ENCODE measurements around the gene TBCD. TPM values are rescaled to one million over a fixed set of nuclear protein-coding genes. Genes with fewer than 3 reads are reported as not detected.
A peak's percentile ranks its signal among the peaks of the same experiment; 100 is the strongest.
"Not testable (repeated sequence)": the region's sequence is repeated elsewhere in the genome, so short reads cannot be mapped to it uniquely, and the experiment has no call there.

The TBCD gene
- total and polyA plus RNA-seq, 4 donors = 56.3 to 140 (median 92.8) TPM

GRCh38 chr17:82743344-82744219 is 8.3 kb upstream of the TBCD start:
- H3K4me3 ChIP-seq (ENCODE audit: low read depth, low read length) = no peak overlapping the region
- no peaks in the 10 kb centered on the region for H3K27me3 ChIP-seq (ENCODE audit: control insufficient read depth, insufficient read depth, low read length)
- 94% methylated on average over 16 of the region's 16 CpGs for WGBS (ENCODE audit: insufficient coverage)
- H3K27ac ChIP-seq (ENCODE audit: low read depth, low read length) = no peak overlapping the region
- H3K9me3 ChIP-seq (ENCODE audit: control insufficient read depth, insufficient read depth, low read length) = peaks cover 11% of the 10 kb centered on the region
- H3K36me3 ChIP-seq (ENCODE audit: control insufficient read depth, insufficient read depth, low read length) = peaks cover 50% of the 10 kb centered on the region
- peaks cover 1% of the 10 kb centered on the region for H3K4me1 ChIP-seq (ENCODE audit: control insufficient read depth, insufficient read depth, low read length)
- DNase-seq (ENCODE audit: low read depth in 4 of 6, low spot score in 6 of 6) = no peak

GRCh38 chr17:82744736-82745135 is 7.1 kb upstream of the TBCD start:
- H3K27ac ChIP-seq (ENCODE audit: low read depth, low read length); H3K4me3 ChIP-seq (ENCODE audit: low read depth, low read length); H3K4me1 ChIP-seq (ENCODE audit: control insufficient read depth, insufficient read depth, low read length); DNase-seq (ENCODE audit: low read depth in 4 of 6, low spot score in 6 of 6); H3K27me3 ChIP-seq (ENCODE audit: control insufficient read depth, insufficient read depth, low read length): not testable (repeated sequence)
- H3K36me3 ChIP-seq (ENCODE audit: control insufficient read depth, insufficient read depth, low read length) = peaks cover 52% of the 10 kb centered on the region
- H3K9me3 ChIP-seq (ENCODE audit: control insufficient read depth, insufficient read depth, low read length) = peaks cover 11% of the 10 kb centered on the region
- no CpG with 5 or more reads among the region's 7 CpGs for WGBS (ENCODE audit: insufficient coverage)

GRCh38 chr17:82745524-82745923 is 6.3 kb upstream of the TBCD start:
- H3K9me3 ChIP-seq (ENCODE audit: control insufficient read depth, insufficient read depth, low read length) = peaks cover 6% of the 10 kb centered on the region
- 65% methylated on average over 3 of the region's 8 CpGs for WGBS (ENCODE audit: insufficient coverage)

GRCh38 chr17:82748756-82749155 is 3.1 kb upstream of the TBCD start:
- H3K36me3 ChIP-seq (ENCODE audit: control insufficient read depth, insufficient read depth, low read length) = peaks cover 19% of the 10 kb centered on the region
- no peaks in the 10 kb centered on the region for H3K9me3 ChIP-seq (ENCODE audit: control insufficient read depth, insufficient read depth, low read length)
- no peak for DNase-seq (ENCODE audit: low read depth in 4 of 6, low spot score in 6 of 6)
- H3K27me3 ChIP-seq (ENCODE audit: control insufficient read depth, insufficient read depth, low read length) = no peaks in the 10 kb centered on the region
- WGBS (ENCODE audit: insufficient coverage) = 97% methylated on average over 14 of the region's 16 CpGs
- no peak overlapping the region for H3K4me3 ChIP-seq (ENCODE audit: low read depth, low read length)
- H3K27ac ChIP-seq (ENCODE audit: low read depth, low read length) = no peak overlapping the region
- H3K4me1 ChIP-seq (ENCODE audit: control insufficient read depth, insufficient read depth, low read length) = peaks cover 13% of the 10 kb centered on the region

More at GRCh38 chr17:82745524-82745923, 6.3 kb upstream of the TBCD start:
- Histone ChIP-seq H3K27ac (ENCODE audit: low read depth, low read length) (no peak overlapping the region), H3K4me1 (ENCODE audit: control insufficient read depth, insufficient read depth, low read length) (no peaks in the 10 kb centered on the region), H3K4me3 (ENCODE audit: low read depth, low read length) (no peak overlapping the region), H3K27me3 (ENCODE audit: control insufficient read depth, insufficient read depth, low read length) (no peaks in the 10 kb centered on the region), H3K36me3 (ENCODE audit: control insufficient read depth, insufficient read depth, low read length) (peaks cover 49% of the 10 kb centered on the region)
- no peak for DNase-seq (ENCODE audit: low read depth in 4 of 6, low spot score in 6 of 6)

- peaks cover 23% of the 10 kb centered on the region for H3K4me1 ChIP-seq (ENCODE audit: control insufficient read depth, insufficient read depth, low read length)
- no peak overlapping the region for H3K27ac ChIP-seq (ENCODE audit: low read depth, low read length)
- H3K4me3 ChIP-seq (ENCODE audit: low read depth, low read length) = no peak overlapping the region
- DNase-seq (ENCODE audit: low read depth in 4 of 6, low spot score in 6 of 6) = no peak
- no peaks in the 10 kb centered on the region for H3K9me3 ChIP-seq (ENCODE audit: control insufficient read depth, insufficient read depth, low read length)
- WGBS (ENCODE audit: insufficient coverage) = 41% methylated on average over 29 of the region's 40 CpGs
- H3K27me3 ChIP-seq (ENCODE audit: control insufficient read depth, insufficient read depth, low read length) = no peaks in the 10 kb centered on the region
- H3K36me3 ChIP-seq (ENCODE audit: control insufficient read depth, insufficient read depth, low read length) = peaks cover 14% of the 10 kb centered on the region
Measured at GRCh38 chr17:82750241-82750908, 1.5 kb upstream of the TBCD start.

GRCh38 chr17:82751171-82751570 is 694 bp upstream of the TBCD start:
- DNase-seq (ENCODE audit: low read depth in 4 of 6, low spot score in 6 of 6) = peak in 1 of 6 donors; percentile 57
- under 1% methylated on average over 47 of the region's 56 CpGs for WGBS (ENCODE audit: insufficient coverage)

GRCh38 chr17:82752371-82753200 is 721 bp downstream of the TBCD start:
- WGBS (ENCODE audit: insufficient coverage) = under 1% methylated on average over 69 of the region's 72 CpGs
- Histone ChIP-seq H3K9me3 (ENCODE audit: control insufficient read depth, insufficient read depth, low read length) (no peaks in the 10 kb centered on the region), H3K4me3 (ENCODE audit: low read depth, low read length) (peak overlapping the region; percentile 66), H3K27me3 (ENCODE audit: control insufficient read depth, insufficient read depth, low read length) (no peaks in the 10 kb centered on the region), H3K36me3 (ENCODE audit: control insufficient read depth, insufficient read depth, low read length) (peaks cover 26% of the 10 kb centered on the region), H3K4me1 (ENCODE audit: control insufficient read depth, insufficient read depth, low read length) (peaks cover 27% of the 10 kb centered on the region), H3K27ac (ENCODE audit: low read depth, low read length) (peak overlapping the region; percentile 15)
- DNase-seq (ENCODE audit: low read depth in 4 of 6, low spot score in 6 of 6) = peak in 2 of 6 donors; percentile 21 to 39

More at GRCh38 chr17:82751171-82751570, 694 bp upstream of the TBCD start:
- peaks cover 27% of the 10 kb centered on the region for H3K4me1 ChIP-seq (ENCODE audit: control insufficient read depth, insufficient read depth, low read length)
- H3K27me3 ChIP-seq (ENCODE audit: control insufficient read depth, insufficient read depth, low read length) = no peaks in the 10 kb centered on the region
- H3K4me3 ChIP-seq (ENCODE audit: low read depth, low read length) = peak overlapping the region; percentile 24
- peaks cover 14% of the 10 kb centered on the region for H3K36me3 ChIP-seq (ENCODE audit: control insufficient read depth, insufficient read depth, low read length)
- no peaks in the 10 kb centered on the region for H3K9me3 ChIP-seq (ENCODE audit: control insufficient read depth, insufficient read depth, low read length)
- no peak overlapping the region for H3K27ac ChIP-seq (ENCODE audit: low read depth, low read length)

- H3K27me3 ChIP-seq (ENCODE audit: control insufficient read depth, insufficient read depth, low read length) = no peaks in the 10 kb centered on the region
- H3K36me3 ChIP-seq (ENCODE audit: control insufficient read depth, insufficient read depth, low read length) = peaks cover 28% of the 10 kb centered on the region
- no peak for DNase-seq (ENCODE audit: low read depth in 4 of 6, low spot score in 6 of 6)
- H3K27ac ChIP-seq (ENCODE audit: low read depth, low read length) = no peak overlapping the region
- 33% methylated on average over 8 of the region's 8 CpGs for WGBS (ENCODE audit: insufficient coverage)
- H3K4me3 ChIP-seq (ENCODE audit: low read depth, low read length) = peak overlapping the region; percentile 66
- H3K4me1 ChIP-seq (ENCODE audit: control insufficient read depth, insufficient read depth, low read length) = peaks cover 27% of the 10 kb centered on the region
- no peaks in the 10 kb centered on the region for H3K9me3 ChIP-seq (ENCODE audit: control insufficient read depth, insufficient read depth, low read length)
Measured at GRCh38 chr17:82753201-82753464, 1.3 kb downstream of the TBCD start.
